AML-193 (cell line): ENCODE results near the gene C15orf62.

Source experiments
- DNase-seq, 2 experiments: peaks; one replicate each; lab custom pipeline; 2025; lab: John Stamatoyannopoulos, UW

The C15orf62 gene, protein sequence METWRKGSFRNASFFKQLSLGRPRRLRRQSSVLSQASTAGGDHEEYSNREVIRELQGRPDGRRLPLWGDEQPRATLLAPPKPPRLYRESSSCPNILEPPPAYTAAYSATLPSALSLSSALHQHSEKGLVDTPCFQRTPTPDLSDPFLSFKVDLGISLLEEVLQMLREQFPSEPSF

GRCh38 chr15:40769274-40770146 is at the start of gene C15orf62:
Gene C15orf62, plus strand, starts transcription at chr15:40769980. Its CDS starts 516 bp downstream, at chr15:40770496.
- DNase-seq = no peak

DNA sequence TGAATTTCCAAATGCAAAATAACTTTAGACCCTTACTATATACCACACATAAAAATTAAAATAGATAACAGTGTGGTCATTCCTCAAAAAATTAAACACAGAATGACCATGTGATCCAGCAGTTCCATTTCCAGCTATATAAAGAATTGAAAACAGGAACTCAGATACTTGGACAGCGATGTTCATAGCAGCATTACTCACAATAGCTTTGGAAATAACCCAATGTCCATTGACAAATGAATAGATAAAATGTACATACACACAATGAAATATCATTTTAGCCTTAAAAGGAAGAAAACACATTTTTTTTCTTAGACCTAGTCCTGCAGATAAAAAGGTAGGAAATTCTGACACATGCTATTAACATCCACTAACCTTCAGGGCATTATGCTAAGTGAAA is 48.1 kb upstream of the C15orf62 start:
- no peak for DNase-seq

- no peak for DNase-seq
Measured at GRCh38 chr15:40722354-40722753, 47.4 kb upstream of the C15orf62 start.

DNA sequence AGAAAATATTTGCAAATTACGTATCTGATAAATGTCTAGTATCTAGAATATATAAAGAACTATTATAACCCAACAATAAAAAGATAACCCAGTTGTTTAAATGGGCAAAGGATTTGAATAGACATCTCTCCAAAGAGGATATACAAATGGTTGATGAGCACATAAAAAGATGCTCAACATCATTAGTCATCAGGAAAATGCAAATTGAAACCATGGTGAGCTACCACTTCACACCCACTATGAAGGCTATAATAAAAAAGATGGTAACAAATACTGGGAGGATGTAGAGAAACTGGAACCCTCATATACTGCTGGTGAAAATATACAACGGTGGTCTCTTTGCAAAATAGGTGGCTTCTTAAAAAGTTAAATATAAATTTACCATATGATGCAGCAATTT is 46.8 kb upstream of the C15orf62 start:
- no peak for DNase-seq

DNA sequence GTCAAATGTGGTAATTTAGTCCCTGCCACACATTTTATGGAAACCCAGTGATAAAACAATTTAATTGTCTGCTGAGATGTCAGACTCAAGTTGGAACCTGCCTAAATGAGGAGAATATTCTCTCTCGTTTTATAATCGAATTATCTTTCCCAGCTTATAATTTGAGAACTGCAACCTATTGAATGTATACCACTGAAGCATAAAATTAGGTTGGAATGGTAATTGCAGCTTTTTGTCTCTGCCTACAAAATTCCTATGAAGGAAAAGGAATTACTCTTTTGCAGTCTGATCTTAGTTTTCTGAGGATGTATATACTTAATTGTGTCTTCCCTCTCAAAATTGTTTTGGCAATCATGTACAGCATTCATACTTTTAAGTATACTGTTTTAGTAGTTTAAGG is 45.9 kb upstream of the C15orf62 start:
- DNase-seq = no peak

DNA sequence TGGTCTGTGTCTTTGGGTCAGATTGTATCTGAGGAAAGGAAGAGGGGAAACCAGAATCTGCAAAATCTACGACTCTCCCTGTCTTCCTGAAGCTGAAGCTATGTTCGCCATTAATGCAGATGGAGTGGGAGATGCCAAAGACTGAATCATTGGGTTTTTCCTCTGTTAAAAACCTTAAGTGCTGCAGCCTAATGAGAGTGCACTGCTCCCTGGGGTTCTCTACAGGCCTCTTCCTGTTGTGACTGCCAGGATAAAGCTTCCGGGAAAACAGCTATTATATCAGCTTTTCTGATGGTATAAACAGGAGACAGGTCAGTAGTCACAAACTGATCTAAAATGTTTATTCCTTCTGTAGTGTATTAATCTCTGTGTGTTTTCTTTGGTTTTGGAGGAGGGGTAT is 38.7 kb upstream of the C15orf62 start:
- no peak for DNase-seq

DNA sequence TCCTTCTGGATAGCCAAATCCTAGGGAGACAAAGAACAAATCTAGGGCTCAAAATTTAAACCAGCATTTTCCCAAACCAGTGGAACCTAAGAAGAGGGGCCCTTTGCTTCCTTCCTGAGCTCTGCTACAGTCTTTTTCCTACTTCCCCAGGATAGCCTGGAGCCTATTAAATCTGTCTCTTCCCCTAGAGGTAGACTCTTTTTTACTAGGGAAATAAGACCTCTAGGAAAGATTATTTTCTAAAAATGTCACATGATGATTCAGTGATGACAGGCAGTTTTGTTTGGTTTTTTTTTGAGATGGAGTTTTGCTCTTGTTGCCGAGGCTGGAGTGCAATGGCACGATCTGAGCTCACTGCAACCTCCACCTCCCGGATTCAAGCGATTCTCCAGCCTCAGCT is 33.2 kb upstream of the C15orf62 start:
- DNase-seq = no peak

DNA sequence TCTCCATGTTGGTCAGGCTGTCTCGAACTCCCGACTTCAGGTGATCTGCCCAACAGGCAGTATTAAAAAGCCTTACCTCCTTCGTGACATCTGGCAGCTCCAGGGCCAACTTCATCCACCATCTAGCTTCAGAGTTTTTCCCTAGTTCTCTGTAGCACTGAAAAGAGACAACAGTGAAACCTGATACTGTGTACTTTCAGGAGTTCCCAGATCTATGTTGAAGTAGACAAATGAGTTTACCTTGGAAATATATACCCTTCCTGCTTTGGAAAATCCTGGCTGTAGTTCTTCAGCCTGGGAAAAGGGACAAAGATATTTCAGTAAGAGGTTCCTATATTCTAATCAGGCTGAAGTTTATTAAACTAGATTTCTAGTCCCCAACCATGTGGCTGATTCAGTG is 32.7 kb upstream of the C15orf62 start:
- no peak for DNase-seq

DNA sequence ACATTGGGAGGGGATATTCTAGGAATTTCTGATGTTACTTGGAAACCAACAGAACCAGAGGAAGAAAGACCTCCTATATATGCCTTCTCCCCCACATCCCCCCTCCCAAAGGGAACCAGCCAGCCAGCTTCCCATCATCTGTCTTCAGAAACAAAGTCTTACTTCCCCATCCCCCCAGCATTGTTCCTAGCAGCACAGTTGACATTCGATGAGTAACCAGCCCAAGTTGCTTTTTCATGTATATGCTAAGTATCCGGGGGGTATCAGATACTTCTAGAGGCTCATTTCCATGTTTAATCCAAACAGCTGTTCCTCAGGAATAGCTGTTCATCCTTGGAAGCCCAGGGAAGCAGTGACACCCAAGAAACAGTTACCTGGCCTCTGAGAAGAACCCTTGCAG is 30.7 kb upstream of the C15orf62 start:
- DNase-seq = no peak

DNA sequence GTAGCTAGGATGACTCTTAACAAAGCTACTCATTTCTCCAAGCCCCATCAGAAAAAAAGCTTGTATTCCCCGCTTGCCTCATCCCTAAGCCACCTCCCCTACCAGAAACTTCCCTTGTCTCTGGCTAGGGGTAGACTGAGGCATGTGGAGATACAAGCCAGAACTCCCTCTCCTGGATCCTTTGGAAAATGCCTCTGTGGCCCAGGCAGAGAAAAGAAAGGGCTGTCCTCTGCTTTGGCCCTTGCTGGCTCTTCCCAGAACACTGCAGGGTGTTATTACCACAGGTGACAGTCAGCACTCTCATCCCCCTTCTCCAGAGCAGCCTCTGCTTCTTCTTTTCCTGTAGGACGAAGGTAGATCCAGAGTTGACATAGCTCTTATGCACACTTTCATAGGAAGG is 29.9 kb upstream of the C15orf62 start:
- no peak for DNase-seq

DNA sequence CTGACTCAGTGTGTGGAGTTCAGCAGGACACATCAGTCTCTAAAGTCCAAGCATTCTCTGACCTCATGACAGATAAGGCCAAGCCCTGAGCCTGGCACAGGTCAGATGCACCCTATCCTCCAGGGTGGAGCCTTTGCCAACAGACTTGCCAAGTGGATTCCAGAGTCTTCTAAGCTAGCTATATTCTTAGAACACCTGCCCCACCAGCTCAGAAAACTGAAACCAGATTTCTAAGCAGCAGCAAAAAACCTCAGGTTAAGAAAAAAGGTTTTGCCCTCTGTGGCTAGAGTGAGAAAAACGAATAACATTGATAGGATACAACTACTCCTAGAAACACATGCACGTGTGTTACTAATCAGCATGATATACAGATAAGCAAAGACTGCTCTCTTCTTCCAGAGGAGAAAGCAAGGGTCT is 26.3 kb upstream of the C15orf62 start:
- no peak for DNase-seq

GRCh38 chr15:40743921-40744814 is 25.6 kb upstream of the C15orf62 start:
- DNase-seq = peak; percentile 42 to 50

DNA sequence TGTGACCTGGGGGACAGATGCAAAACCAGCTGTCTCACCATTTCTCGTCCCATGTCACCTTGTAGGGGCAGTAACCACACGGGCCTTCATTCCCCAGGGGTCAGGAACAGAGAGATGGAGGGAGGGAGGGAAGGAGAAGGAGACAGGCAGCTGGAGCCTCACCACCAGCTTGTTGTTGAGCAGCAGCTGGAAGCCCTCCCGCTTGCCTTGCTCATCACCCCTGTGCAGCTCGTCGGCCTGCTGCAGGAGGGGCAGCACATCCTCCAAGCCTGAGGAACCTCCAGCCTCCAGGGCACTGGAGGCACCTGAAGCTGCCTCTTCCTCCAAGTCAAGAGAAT is 25.0 kb upstream of the C15orf62 start:
- no peak for DNase-seq

GRCh38 chr15:40746916-40747418 is 22.8 kb upstream of the C15orf62 start:
- DNase-seq = peak; percentile 56

DNA sequence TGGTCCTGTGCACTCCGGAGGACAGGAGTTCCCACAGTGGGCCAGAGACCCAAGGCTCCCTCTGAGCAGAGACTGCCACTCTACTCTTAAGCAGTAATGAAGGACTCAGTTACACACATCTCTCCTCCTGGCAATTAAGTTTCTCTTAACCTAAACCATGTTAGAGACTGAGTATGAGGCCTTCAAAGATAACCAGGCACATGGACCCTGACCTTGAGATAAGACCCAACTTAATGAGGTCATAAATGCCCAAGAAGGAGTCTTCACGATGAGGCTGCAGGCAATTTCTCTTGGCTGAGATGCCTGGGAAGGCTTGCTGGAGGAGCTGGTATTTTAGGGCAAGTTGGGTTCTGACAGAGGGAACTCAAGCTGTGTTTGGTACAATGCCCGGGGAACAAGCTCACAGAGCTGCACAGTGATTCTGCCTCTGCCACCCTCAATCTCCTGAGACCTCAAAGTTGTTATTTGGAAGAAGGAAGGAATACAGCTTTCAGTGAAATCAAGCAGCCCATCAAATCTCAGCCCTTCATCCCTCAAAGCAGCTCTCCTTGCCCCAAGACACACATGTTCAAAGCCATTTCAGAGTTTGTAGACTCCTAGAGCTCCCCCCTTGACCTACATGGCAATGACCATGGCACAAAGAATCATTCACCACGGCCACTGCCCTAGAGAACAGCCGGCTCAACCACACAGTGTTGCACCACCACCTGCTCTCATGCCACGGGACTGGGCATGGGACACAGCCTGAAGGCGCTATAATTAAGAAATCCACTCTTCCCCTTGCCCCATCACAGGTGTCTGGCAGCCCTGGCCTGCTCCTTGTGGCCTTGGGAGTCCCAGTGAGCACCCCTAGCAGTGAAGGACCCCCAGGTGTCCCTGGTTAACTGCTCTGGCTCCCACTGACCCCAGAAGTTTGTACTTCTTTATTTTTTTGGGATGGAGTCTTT is 21.8 kb upstream of the C15orf62 start:
- DNase-seq = peak; percentile 16 to 44

DNA sequence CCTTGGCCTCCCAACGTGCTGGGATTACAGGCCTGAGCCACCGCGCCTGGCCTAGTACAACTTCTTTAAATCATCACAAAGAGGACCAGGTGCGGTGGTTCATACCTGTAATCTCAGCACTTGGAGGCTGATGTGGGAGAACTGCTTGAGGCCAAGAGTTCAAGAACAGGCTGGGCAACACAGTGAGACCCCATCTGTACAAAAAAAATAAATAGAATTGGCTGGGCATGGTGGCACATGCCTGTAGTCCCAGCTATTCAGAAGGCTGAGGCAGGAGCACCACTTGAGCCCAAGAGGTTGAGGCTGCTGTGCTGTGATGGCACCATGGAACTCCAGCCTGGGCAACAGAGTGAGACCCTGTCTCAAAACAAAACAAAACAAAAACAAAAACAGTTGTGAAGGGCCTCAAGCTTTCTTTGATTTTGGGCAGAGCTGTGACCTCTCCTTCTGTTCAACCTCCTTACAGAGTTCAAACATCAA is 20.6 kb upstream of the C15orf62 start:
- no peak for DNase-seq

GRCh38 chr15:40750885-40751284 is 18.9 kb upstream of the C15orf62 start:
- DNase-seq = no peak

GRCh38 chr15:40751745-40752144 is 18.0 kb upstream of the C15orf62 start:
- no peak for DNase-seq

DNA sequence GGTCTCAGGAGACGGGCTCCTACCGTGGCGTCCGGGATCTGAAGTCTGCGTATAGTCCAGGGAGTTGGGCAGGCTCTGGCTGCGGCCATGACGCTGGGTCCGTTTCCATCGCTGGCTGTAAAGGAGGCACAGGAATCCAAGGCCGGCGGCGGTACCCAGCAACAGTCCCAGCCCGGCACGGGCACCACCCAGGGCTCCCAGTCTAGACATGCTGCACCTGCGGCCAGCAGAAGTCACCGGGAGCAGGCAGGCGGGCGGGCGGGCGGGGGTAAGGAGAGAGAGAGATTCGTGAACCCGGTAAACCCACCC is 15.3 kb upstream of the C15orf62 start:
- no peak for DNase-seq

DNA sequence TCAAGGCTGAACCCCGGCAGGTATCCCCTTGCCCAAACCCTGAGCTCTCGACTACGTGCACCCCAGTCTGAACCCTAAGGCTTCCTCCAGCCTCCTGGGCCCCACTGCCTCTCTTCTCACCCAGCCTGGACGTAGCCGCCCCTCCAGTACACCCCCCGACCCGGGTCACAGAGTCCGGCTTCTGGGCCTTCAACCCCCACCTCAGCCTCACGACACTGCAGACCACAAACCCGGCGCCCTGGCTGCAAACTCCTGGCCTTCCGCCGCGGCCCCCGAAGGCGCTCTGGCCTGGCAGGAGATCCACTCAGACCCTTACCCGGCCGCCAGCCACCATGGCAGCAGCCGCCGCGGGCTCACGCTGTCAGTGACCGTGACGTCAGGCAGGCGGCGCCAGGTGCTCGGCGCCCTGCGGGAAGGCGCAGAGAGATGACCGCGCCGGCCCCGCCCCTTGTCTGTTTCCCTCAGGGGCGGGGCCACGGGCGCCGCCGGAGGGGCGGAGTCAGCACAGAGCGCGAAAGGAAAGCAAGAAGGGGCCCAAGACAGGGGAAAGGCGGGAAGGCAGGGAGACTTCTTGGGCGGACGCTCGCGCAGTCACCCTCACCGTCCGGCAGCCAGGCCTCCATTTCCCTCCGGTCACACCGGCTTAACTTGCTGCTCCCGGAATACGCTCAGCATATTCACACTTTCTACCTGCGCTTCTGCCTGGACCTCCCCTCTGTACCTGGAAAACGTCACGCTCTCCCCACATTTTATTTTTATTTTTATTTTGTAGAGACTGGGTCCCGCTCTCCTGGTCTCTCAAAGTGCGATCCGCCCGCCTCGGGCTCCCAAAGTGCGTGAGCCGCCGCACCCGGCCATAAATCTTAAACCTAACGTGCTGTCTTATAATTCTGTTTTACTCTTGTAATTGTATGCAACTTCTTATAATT is 14.6 kb upstream of the C15orf62 start, which contains the start of gene RMDN3:
Gene RMDN3, minus strand, starts transcription at position 372 of the 929 bp plus-strand sequence. CDS start 471 bp downstream, outside the sequence.
- peak; percentile 90 to 91 for DNase-seq
